HCEC 1CT (cell line): ENCODE measurements around the gene GOLGA6L4.
"Not testable (repeated sequence)": the region's sequence is repeated elsewhere in the genome, so short reads cannot be mapped to it uniquely, and the experiment has no call there.

ENCODE experiments used
- DNase-seq: peaks from one replicate; pipeline ENCODE4 v3.0.0-alpha.2; 2017

The GOLGA6L4 gene, protein sequence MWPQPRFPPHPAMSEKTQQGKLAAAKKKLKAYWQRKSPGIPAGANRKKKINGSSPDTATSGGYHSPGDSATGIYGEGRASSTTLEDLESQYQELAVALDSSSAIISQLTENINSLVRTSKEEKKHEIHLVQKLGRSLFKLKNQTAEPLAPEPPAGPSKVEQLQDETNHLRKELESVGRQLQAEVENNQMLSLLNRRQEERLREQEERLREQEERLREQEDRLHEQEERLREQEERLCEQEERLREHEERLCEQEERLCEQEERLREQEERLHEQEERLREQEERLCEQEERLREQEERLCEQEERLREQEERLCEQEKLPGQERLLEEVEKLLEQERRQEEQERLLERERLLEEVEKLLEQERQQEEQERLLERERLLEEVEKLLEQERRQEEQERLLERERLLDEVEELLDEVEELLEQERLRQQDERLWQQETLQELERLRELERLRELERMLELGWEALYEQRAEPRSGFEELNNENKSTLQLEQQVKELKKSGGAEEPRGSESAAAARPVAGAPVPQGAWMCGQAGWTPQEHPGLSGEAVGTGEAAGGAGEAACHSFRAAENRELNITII

DNA sequence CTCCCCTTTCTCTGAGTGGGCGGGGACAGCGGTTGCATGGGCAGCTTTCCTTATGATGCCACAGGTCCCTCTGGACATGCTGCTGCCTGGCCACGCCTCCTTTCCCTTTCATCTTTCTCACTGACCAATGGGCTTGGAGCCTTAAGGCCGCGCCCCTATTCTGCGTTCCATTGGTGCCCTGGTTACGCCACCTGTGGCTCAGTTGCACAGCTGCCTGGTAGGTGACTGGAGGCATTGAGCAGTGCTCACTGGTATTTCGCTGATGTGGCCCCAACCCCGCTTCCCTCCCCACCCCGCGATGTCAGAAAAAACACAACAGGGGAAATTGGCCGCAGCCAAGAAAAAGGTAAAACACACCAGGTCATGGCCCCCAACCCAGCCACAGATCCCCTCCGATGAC, at the start of gene GOLGA6L4:
Gene GOLGA6L4, plus strand, starts transcription at position 201 of the 400 bp plus-strand sequence. Its CDS starts 62 bp downstream, at position 263.
- not testable (repeated sequence) for DNase-seq

DNA sequence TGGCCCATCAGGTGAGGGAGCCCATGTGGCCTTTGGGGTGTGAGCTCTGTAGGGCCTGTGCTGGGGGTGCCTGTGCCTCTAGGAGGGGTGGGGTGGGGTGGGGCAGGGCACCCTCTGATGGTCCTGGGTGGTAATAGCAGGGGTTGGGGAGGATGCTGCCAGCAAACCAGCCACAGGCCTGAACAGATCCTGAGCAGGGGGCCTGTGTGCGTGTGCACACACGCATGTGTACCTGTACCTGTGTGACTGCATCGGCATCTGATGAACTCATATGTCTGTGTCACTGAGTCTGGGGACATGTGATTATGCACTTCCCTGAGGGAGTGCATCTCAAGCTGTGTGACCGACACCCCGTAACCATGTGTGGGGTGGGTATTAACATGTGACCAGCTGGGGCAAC, 42.6 kb upstream of the GOLGA6L4 start:
- not testable (repeated sequence) for DNase-seq

DNA sequence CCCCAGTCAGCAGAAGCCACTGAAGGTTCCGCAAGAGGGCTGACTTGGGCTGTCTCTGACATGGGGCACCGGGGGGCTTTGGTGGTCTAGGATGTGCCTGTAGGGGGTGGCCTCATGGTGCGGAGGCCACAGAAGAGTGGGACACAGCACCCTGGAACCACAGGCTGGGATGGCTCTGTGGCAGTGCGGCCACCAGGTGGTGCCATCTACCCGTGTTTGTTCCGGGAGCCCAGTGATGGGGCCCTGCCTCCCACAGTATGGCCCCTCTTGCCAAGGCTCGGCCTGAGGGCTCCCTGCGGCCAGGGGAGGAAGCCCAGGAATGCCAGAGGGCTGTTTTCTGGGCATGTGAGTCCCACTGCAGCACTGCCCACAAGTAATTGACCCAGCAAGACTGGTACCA, 40.0 kb upstream of the GOLGA6L4 start:
- DNase-seq, result not testable (repeated sequence)

DNA sequence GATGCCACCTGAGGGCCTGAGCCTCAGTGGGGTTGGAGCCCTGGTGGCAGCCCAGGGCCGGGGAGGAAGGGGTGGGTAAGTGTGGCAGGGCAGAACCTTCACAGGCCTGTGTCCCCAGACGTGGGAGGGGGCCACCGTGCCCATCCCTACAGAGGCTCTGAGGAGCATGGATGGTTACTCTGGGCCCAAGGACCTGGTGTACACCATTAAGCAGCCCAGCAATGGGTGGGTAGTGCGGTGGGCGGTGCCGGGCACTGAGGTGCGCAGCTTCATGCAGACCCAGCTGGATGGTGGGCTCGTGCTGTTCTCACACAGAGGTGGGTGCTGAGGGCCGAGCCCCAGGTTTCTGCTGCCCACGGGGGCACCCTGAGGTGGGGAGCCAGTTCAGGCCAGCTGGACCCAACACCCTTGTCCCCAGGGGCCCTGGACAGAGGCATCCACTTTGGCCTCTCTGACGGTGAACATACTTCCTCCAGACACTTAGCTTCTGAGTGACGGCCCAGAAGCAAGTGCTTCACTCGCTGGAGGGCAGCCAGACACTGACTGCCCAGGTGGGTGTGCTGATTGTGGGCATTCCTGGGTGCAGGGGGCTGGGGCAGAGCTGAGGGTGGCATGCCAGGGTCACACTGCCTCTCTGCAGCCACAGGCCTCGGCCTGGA, 38.9 kb upstream of the GOLGA6L4 start:
- DNase-seq, result not testable (repeated sequence)

DNA sequence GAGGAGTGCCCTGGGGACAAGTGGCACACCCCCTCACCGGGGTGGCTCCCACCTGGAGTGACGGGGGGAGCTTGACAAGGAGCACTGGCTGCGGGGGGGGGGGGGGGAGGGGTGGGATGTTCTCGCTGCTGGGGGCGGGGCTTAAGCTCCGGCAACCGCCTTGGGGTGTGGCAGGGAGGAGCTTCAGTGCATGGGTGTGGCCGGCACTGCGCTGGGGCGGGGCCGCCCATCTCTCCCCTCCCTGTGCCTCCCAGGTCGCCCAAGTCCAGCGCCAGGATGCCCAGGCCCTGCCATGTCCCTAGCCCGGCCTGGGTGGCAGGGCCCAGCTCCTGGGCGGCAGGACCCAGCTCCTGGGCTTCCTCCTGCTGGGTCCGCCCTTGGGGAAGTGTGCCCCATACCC, 35.7 kb upstream of the GOLGA6L4 start:
- not testable (repeated sequence) for DNase-seq

DNA sequence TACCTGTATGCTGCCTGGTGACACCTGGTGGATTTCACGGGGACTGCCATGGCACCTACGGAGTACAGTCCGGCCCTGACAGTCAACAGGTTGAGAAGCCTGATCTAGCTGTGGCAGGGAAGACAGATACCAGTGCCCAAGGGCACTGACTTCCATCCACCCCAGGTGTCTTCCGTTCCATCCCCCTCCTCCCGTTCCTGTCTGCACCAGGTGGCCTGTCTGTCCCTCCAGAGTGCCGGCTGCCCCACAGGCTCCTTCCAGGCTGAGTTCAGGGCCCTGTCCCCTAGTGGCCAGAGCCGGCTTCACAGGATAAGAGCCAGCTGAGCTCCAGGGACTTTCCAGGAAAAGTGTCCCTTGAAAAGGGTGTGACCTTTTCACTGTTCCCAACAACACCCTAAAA, 10.9 kb downstream of the GOLGA6L4 start:
- DNase-seq, result not testable (repeated sequence)
